ENCODE results near the gene RAI1. TPM values are rescaled to one million over a fixed set of nuclear protein-coding genes. Genes with fewer than 3 reads are reported as not detected.
A peak's percentile ranks its signal among the peaks of the same experiment; 100 is the strongest.

RAI1 gene
- total and polyA plus RNA-seq, 9 donors, result 1.5 to 57.7 (median 35.3) TPM

GRCh38 chr17:17837966-17838962, 157.0 kb downstream of the RAI1 start:
- Histone ChIP-seq H3K9me3 (no peaks in the 10 kb centered on the region), H3K27ac (peak overlapping the region; percentile 91 to 99), H3K4me1 (ENCODE audit: insufficient read depth) (peaks cover 26% of the 10 kb centered on the region), H3K4me3 (no peak overlapping the region), H3K27me3 (no peaks in the 10 kb centered on the region), H3K36me3 (no peaks in the 10 kb centered on the region)
- no peak for TF ChIP-seq CTCF (IDR thresholded peaks at IDR 0.05)
- TF ChIP-seq EP300 (IDR thresholded peaks at IDR 0.05), result no peak
- no peak for TF ChIP-seq POLR2A (IDR thresholded peaks at IDR 0.05)
- WGBS, 3 donors, result 66 to 75% (median 72%) methylated on average over 10 to 11 of the region's 11 CpGs
- DNase-seq, result peak; percentile 55 to 68 (median 64)
- intact Hi-C loops (cut with DNase I), result no loop called here

GRCh38 chr17:17839791-17840707, 158.8 kb downstream of the RAI1 start:
- no peaks in the 10 kb centered on the region for H3K9me3 ChIP-seq
- H3K4me1 ChIP-seq (ENCODE audit: insufficient read depth), result peaks cover 24% of the 10 kb centered on the region
- H3K27me3 ChIP-seq, result no peaks in the 10 kb centered on the region
- peak overlapping the region; percentile 96 to 100 for H3K27ac ChIP-seq
- DNase-seq, result peak; percentile 89 to 94 (median 93)
- H3K36me3 ChIP-seq, result no peaks in the 10 kb centered on the region
- TF ChIP-seq CTCF (IDR thresholded peaks at IDR 0.05), result peak in 1 of 3 donors; percentile 13
- peak; percentile 96 for TF ChIP-seq POLR2A (IDR thresholded peaks at IDR 0.05)
- no peak for TF ChIP-seq EP300 (IDR thresholded peaks at IDR 0.05)
- intact Hi-C loops (cut with DNase I), result no loop called here
- peak overlapping the region; percentile 38 for H3K4me3 ChIP-seq
- 2 to 5% (median 3%) methylated on average over 31 to 71 of the region's 71 CpGs for WGBS, 3 donors

- Histone ChIP-seq H3K27ac (peak overlapping the region; percentile 96 to 100), H3K36me3 (no peaks in the 10 kb centered on the region), H3K9me3 (no peaks in the 10 kb centered on the region), H3K4me1 (ENCODE audit: insufficient read depth) (peaks cover 18% of the 10 kb centered on the region), H3K27me3 (no peaks in the 10 kb centered on the region), H3K4me3 (no peak overlapping the region)
- TF ChIP-seq POLR2A (IDR thresholded peaks at IDR 0.05) (no peak), EP300 (IDR thresholded peaks at IDR 0.05) (no peak), CTCF (IDR thresholded peaks at IDR 0.05) (no peak)
- DNase-seq, result peak in 2 of 5 donors; percentile 33 to 53
- 46 to 63% (median 56%) methylated on average over 7 of the region's 7 CpGs for WGBS, 3 donors
- intact Hi-C loops (cut with DNase I), result no loop called here
Measured at GRCh38 chr17:17840751-17841591, 159.7 kb downstream of the RAI1 start.

Data from ovary (tissue), 9 donors.